ENCODE results near the gene PCBP1.
"Not testable (repeated sequence)": the region's sequence is repeated elsewhere in the genome, so short reads cannot be mapped to it uniquely, and the experiment has no call there.

PCBP1 gene

DNA sequence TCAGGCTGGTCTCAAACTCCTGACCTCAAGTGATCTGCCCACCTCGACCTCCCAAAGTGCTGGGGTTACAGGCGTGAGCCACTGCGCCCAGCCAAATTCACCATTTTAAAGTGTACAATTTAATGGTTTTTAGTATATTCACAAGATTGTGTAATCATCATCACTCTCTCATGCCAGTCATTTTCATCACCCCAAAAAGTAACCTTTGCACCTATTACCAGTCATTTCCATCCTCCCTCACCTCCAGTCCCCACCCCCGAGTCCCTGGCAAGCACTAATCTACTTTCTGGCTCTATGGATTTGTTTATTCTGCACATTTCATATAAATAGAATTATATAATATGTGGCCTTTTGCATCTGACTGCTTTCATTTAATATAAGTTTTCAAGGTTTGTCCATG is 10.8 kb downstream of the PCBP1 start:
- no peak for DNase-seq (ENCODE audit: low read depth in 3 of 3)

DNA sequence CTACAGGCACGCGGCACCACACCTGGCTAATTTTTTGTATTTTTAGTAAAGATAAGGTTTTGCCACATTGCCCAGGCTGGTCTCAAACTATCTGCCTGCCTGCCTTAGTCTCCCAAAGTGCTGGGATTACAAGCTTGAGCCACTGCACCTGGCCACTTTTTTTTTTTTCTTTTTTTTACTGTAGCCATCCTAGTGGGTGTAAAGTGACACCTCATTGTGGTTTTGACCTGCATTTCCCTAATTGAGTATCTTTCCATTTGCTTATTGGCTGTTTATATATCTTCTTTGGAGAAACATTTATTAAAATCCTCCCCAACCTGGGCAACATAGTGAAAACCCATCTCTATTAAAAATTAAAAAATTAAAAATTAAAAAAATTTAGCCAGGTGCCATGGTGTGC is 12.0 kb downstream of the PCBP1 start:
- DNase-seq (ENCODE audit: low read depth in 3 of 3): no peak

DNA sequence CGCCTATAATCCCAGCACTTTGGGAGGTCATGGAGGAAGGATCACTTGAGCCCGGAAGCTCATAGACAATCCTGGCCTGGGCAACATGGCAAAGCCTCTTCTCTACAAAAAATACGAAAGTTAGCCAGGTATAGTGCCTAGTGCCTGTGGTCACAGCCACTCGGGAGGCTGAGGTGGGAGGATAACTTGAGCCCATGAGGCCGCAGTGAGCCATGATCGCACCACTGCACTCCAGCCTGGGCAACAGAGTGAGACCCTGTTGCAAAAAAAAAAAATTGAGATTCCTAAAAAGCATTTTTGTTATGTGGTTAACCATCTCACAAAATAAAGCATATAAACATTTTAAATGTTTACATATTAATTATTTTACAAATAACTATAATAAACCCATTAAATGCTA is 13.9 kb downstream of the PCBP1 start:
- no peak for DNase-seq (ENCODE audit: low read depth in 3 of 3)

DNA sequence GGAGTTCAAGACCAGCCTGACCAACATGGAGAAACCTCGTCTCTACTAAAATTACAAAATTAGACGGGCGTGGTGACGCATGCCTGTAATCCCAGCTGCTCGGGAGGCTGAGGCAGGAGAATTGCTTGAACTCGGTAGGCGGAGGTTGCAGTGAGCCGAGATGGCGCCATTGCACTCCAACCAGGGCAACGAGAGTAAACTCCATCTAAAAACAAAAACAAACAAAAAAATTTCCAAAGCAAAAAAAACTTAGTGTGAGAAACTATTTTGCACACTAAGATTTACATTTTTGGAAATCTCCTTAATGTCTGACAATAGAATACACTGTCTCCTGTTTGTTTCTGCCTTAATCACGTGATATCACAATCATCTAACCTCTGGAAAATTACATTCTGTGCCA is 14.4 kb downstream of the PCBP1 start:
- not testable (repeated sequence) for DNase-seq (ENCODE audit: low read depth in 3 of 3)

DNA sequence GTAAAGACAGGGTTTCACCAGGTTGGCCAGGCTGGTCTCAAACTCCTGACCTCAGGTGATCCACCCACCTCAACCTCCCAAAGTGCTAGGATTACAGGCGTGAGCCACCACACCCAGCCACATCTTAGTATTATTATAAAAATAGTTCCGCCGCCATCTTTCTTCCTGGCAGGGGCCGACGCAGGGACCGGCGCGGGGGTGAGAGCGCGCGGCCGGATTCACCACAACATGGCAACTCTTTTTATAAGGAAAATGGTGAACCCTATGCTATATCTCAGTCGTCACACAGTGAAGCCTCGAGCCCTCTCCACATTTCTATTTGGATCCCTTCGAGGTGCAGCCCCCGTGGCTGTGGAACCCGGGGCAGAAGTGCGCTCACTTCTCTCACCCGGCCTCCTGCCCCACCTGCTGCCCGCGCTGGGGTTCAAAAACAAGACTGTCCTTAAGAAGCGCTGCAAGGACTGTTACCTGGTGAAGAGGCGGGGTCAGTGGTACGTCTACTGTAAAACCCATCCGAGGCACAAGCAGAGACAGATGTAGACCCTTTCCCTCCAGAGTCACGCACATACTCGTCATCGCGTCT is 15.1 kb downstream of the PCBP1 start:
- DNase-seq (ENCODE audit: low read depth in 3 of 3): not testable (repeated sequence)

DNA sequence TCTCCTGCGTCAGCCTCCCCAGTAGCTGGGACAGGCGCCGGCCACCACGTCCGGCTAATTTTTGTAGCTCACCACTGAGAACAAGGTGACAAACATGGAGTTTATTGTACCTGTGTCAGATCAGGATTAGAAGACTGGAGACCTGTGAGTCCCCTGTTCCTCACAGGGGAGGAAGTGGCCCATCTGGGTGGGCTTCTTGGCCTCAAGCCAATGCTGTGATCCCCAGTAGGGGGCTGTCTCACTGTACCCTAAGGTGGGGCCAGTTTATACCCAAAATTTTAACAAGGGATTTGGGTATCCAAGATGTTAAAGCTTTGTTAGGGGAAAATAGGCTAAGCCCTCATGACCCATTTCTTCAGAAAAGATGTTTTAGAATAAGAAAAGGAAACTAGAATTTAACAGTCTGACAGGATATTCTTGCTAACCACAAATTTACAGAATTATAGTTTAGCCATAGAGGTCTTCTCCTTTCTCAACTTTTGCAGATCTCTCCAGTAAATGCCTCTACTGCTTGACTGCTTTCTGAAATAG is 16.3 kb downstream of the PCBP1 start:
- no peak for DNase-seq (ENCODE audit: low read depth in 3 of 3)

DNA sequence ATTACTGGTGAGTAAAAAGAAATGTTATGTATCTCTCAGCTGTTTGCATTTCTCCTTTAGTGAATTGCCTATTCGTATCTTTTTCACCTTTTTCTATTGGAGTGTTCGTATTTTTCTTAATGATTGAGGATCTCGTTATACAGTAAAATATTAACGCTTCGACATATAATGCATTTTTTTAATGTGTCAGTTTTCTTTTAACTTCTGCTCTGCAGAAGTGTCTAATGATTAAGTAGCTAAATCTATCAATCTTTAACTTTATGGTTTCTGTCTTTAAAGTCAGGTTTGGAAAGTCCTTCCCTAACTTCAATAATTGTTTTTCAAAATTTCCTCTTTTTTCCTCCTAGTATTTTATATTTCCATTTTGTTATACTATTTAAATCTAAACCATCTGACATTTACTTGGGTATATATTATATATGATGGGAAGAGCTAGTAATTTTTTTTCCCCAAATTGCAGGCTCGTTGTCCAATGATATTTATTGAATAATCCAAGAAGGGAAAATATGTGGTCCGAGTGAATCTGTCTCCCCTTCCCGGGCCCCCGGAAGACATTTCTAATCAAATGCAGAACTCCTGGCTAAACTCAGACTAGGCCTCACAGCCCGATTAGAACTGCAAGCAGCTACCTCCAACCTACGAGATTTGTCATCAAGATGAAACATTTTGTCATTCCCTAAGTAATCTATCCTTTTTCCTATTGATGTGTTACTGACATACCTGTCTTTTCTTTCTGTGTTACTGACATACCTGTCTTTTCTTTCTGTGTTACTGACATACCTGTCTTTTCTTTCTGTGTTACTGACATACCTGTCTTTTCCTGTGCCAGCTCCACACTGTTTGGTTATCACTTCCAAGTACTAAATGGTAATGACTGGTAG is 17.2 kb downstream of the PCBP1 start:
- DNase-seq (ENCODE audit: low read depth in 3 of 3): no peak

DNA sequence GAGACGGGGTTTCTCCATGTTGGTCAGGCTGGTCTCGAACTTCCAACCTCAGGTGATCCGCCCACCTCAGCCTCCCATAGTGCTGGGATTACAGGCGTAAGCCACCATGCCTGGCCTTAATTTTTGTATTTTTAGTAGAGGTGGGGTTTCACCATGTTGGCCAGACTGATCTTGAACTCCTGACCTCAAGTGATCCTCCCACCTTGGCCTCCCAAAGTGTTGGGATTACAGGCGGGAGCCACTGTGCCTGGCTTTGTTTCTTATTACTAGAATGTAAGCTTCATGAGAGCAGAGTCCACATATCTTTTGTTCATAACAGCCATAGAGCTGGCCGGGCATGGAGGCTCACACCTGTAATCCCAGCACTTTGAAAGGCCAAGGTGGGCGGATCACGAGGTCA is 18.9 kb downstream of the PCBP1 start:
- not testable (repeated sequence) for DNase-seq (ENCODE audit: low read depth in 3 of 3)

DNA sequence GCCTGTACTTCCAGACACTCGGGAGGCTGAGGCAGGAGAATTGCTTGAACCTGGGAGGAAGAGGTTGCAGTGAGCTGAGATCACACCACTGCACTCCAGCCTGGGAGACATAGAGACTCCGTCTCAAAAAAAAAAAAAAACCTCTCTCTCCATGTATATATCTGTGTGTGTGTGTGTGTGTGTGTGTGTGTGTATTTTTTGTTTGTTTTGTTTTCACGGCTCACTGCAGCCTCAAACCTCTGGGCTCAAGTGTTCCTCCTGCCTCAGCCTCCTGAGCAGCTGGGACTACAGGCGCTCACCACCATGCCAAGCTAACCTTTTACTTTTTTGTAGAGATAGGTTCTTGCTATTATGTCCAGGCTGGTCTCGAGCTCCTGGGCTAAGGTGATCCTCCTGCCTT is 23.1 kb downstream of the PCBP1 start:
- DNase-seq (ENCODE audit: low read depth in 3 of 3): not testable (repeated sequence)

DNA sequence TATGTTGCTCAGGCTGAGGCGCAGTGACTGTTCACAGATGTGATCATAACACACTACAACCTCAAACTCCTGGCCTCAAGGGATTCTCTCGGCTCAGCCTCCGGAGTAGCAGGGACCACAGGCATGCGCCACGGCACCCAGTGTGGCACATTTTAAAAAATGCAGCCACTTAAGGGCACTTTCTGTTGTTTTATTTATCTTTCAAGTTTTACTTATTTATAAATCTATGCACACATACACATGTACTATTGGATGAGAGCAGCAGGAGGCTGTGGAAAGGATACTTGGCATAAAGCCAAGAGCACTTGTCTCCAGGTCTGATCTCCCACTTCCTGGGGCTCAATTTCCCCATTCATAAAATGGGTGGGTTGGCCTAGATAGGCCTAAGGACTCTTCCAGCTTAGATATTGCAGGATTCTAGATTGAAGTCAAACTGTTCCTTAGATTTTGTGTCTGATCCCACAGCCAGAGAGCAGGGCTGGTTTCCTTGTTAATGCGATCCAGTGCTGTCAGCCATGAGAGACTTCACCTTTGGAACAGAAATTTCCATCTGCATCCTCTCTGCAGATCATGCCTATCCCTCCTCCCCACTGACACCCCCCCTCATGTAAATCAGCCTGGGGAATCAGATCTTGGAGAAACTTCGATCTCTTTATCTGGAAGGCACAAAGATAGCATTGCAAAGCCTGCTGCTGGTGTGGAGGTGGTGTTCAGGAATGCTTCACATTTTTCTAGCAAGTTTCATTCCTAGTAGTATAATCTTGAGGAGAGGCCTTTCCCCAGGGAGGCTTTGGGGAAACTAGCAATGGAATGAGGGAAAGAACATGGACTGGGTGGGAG is 24.7 kb downstream of the PCBP1 start:
- no peak for DNase-seq (ENCODE audit: low read depth in 3 of 3)

DNA sequence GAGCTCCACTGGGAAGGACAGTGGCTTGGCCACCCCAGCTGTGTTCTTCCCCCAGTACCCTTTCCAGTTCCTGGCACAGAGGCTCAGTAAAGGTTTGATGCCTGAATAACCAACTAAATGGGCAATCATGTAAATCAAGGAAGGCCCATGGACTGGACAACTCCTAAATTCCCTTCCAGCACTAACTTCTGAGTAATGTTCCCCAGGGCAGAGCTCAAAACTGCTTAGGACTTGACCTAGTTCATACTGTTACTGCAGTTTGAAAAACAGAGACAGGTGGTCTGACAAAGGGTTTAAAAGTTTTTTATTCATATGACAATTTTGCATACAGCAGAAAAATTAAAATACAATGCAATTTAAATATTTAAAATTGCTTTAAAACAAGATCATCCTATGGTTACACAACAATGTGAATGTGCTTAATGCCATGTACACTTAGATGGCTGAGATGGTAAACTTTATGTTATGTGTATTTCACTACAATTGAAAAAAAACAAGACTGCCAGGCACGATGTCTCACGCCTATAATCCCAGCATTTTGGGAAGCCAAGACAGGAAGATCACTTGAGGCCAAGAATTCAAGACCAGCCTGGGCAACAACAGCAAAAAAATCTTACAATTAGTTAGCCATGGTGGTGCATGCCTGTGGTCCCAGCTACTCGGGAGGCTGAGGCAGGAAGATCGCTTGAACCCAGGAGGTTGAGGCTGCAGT is 26.2 kb downstream of the PCBP1 start:
- DNase-seq (ENCODE audit: low read depth in 3 of 3): no peak

DNA sequence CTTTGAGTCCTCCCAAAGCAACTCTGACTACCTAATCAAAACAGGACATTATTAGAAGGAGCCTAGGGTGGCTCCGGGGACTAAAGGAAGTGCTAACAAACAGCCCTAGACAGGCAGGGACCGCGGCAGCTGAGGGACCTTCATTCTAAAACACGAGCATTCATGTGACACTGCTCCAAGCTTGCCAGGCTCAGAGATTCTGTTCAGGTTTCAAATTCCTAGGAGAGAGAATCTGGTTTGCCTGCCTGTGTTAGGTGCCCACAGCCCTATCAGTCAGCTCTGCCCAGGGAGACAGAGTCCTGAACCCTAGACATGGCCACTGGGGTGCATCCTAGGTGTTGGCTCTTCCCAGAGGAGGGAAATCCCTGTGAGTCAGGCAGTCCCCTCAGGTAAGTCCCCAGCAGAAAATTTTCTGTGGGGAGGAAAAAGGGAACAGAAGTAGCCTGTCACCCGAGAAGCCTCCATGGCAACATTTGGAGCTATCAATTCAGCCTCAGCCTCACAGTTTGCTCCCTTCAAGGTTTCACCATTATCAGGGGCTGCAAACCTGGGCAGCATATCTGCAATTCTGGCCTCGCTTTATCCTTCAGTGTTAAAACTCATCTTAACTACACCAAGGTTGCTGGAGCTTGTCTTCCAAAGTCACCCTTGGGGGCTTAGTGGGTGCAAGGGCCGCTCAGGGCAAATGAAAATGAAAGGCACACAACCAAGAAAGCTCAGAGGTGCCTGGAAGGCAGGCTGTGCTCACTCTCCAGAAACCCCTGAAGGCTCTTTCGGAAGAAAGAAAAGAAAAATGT is 28.6 kb downstream of the PCBP1 start:
- no peak for DNase-seq (ENCODE audit: low read depth in 3 of 3)

DNA sequence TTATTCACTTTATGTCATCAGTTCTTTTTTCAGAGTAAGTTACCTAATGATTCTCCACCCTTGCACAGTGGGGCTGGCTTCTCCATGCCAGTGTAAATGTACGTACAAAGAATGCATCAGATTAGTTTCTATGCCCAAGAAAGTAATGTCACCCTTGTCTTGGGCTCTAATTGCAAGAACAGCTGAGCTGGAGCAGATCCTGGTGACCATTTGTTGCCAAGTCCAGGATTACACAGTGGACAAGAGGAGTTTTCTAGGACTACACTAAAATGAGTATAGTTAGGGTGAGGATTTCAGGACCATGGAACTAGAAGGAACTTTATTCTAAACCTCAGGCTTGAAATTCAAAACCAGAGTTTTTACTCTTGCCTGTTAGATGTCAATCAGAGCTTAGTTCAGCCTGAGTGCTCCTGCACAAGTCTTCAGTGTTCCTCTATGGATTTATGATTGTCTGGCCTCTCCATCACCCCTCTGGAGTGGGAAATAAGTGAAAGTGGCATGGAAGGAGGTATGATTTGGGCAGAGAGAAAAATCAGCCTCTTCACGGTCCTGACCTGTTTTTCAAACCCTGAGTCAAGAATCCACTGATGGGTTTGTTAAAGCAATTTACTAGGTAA is 29.8 kb downstream of the PCBP1 start:
- no peak for DNase-seq (ENCODE audit: low read depth in 3 of 3)

DNA sequence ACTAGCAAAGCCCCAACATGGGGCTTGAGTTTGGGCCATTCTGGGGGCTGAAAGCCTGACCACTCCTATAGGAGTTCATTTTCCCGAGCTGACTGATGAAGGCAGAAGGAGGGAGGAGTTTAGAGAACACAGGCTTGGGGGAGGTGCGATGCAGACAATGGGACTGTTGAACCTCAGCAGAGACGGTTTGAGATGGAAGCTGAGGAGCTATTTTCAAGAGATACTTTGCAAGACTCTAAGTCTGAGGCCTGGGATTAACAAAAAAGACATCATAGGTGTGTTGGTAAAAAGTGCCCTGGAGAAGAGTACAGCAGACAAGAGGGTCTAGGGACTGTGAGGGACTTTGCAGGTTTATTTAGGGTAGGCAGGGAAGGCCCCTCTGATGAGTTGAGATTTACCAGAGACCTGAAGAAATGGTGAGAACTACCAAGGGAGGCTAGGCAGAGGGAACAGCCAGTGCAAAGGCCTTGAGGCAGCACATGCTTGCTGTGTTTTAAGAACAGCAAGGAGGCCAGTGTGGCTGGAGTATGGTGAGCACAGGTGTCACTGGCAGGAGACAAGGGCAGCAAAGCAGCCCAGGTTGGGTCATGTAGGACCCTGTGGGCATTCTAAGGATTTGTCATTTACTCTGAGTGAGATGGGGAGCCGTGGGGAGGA is 31.6 kb downstream of the PCBP1 start:
- no peak for DNase-seq (ENCODE audit: low read depth in 3 of 3)

DNA sequence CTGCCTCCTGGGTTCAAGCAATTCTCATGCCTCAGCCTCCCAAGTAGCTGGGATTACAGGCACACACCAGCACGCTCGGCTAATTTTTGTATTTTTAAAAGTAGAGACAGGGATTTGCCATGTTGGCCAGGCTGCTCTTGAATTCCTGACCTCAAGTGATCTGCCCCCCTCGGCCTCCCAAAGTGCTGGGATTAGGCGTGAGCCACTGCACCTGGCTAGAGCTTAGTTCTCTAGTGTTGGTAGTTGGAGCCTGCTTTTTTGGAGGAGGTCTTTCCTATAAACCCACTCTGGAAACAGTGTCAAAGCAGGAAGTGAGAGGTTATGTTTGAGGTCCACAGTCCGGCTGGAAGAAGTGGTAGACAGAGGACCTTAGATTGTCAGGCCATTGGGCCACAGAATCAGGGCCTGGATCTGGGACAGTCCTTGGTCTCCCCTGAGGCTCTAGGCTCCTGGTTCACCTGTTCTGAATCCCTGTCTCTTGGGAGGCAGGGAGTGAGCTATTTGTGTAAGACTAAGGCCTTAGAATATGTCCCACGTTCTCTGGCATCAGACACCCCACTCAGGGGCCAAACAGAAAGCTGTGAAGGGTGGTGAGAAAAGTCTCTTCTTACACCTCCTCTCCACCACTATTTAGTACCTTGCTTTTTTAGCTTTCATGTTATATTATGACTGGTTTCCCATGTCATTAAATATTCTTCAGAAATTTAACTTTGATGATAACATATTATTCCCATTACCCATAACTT is 34.5 kb downstream of the PCBP1 start:
- DNase-seq (ENCODE audit: low read depth in 3 of 3): no peak

DNA sequence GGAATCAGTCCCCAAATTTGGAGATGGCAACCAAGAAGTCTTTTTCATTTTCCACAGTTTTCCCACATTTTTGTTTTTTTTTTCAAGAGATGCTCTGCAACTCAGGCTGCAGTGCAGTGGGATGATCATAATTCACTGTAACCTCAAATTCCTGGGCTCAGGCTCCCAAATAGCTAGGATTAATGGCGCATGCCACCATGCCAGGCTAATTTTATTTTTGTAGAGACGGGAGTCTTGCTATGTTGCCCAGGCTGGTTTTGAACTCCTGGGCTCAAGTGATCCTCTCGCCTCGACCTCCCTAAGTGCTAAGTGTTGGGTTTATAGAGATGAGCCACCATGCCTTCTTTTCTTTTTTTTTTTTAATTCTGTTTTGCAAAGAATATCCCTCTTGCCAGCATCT is 35.2 kb downstream of the PCBP1 start:
- no peak for DNase-seq (ENCODE audit: low read depth in 3 of 3)

DNA sequence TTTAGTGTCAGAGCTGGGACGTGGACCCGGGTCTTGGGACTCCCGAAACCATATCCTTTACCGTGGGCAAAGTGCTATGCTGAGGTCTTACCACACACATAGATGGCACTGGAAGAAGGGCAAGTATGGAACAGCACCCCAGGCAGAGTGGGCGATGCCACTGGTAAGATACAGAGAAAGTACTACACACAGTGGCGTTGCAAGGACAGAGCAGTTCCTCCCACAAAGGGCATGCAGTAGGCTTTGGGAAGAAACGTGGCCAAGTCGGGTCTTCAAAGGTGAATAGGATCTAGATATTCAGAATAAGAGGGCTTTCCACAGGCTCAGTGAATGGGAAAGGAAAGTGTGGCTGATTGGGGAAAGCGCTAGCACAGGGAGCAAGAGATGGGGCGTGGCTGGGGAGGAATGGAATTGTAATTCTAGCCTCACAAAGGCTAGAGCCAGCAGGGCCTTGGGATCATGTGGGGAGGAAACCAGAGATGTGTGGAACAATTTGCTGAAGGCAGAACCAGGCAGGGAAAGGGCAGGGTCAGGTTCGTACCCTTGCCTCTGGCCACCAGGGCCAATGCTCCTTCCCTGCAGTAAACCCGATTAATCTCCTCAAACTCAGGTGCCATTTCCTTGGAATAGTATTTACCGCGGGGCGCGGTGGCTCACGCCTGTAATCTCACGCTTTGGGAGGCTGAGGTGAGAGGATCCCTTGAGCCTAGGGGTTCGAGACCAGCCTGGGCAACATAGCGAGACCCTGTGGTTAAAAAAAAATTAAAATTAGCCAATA is 36.0 kb downstream of the PCBP1 start:
- no peak for DNase-seq (ENCODE audit: low read depth in 3 of 3)

DNA sequence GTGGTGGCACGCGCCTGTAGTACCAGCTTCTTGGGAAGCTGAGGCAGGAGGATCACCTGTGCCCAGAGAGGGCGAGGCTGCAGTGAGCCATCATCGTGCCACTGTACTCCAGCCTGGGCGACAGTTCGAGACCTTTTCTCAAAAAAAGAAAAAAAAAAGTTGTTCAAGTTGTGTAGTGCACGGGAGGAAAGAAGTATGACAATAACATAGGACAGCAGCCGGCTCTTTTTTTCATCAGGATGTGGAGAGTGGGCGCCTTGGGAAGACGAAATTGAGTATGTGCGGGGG is 36.5 kb downstream of the PCBP1 start:
- no peak for DNase-seq (ENCODE audit: low read depth in 3 of 3)

Measured in stimulated activated CD4-positive, alpha-beta T cell treated with anti-CD3 and anti-CD28 coated beads, TNF-alpha, amount 100 ng/mL, for 24 hours (primary cell).